Activated naive CD4-positive, alpha-beta T cell treated with anti-CD3 and anti-CD28 coated beads, Interleukin-2, amount 10 ng/mL, durations not matched to agents 7 days and 5 days (primary cell): ENCODE measurements around the gene PARD3B.

ENCODE experiments used
- CTCF ChIA-PET: fragments of 350-600 bp; sonication (Branson Sonifier 250); formaldehyde crosslinking; loops from one replicate; lab custom pipeline; 2021; ENCODE audit warnings: antibody characterized with exemption; lab: Charles Lee
- DNase-seq: peaks from one replicate; pipeline ENCODE4 v3.0.0-alpha.2; 2020
- H3K27ac Mint-ChIP-seq: one replicate; pipeline ENCODE4 v1.8.0; 2021; ENCODE audit warnings: mild to moderate bottlenecking, moderate library complexity, mixed read lengths
- H3K27me3 Mint-ChIP-seq: one replicate; pipeline ENCODE4 v1.8.0; 2021; ENCODE audit warnings: mild to moderate bottlenecking, mixed read lengths
- H3K36me3 Mint-ChIP-seq: one replicate; pipeline ENCODE4 v1.8.0; 2021; ENCODE audit warnings: mixed read lengths
- H3K4me1 Mint-ChIP-seq: one replicate; pipeline ENCODE4 v1.8.0; 2021; ENCODE audit warnings: mixed read lengths
- H3K4me3 Mint-ChIP-seq: one replicate; pipeline ENCODE4 v1.8.0; 2021; ENCODE audit warnings: mild to moderate bottlenecking, moderate library complexity, mixed read lengths
- H3K9me3 Mint-ChIP-seq: one replicate; pipeline ENCODE4 v1.8.0; 2021; ENCODE audit warnings: mixed read lengths

The PARD3B gene

GRCh38 chr2:204876311-204876710, 331.0 kb downstream of the PARD3B start:
- H3K36me3 Mint-ChIP-seq, result peaks cover 56% of the 10 kb centered on the region
- no peak for DNase-seq
- H3K9me3 Mint-ChIP-seq, result peaks cover 20% of the 10 kb centered on the region
- no peak overlapping the region for H3K4me3 Mint-ChIP-seq
- H3K27me3 Mint-ChIP-seq, result no peaks in the 10 kb centered on the region
- H3K27ac Mint-ChIP-seq, result peak overlapping the region; percentile 7
- peaks cover 90% of the 10 kb centered on the region for H3K4me1 Mint-ChIP-seq
- CTCF ChIA-PET, result no interaction called here

GRCh38 chr2:204877691-204878090, 332.4 kb downstream of the PARD3B start:
- Mint-ChIP-seq H3K36me3 (peaks cover 55% of the 10 kb centered on the region), H3K4me3 (no peak overlapping the region), H3K27ac (peak overlapping the region; percentile 88), H3K9me3 (peaks cover 20% of the 10 kb centered on the region), H3K4me1 (peaks cover 91% of the 10 kb centered on the region), H3K27me3 (no peaks in the 10 kb centered on the region)
- CTCF ChIA-PET, result interaction anchor here (0.6 to 1.0 kb wide), 2 partner anchors 14 to 802 kb away, joined by 3 read pairs; no protein-coding TSS in a partner anchor
- no peak for DNase-seq

- DNase-seq, result no peak
- Mint-ChIP-seq H3K4me3 (peak overlapping the region; percentile 66), H3K27me3 (no peaks in the 10 kb centered on the region), H3K36me3 (peaks cover 42% of the 10 kb centered on the region), H3K4me1 (peaks cover 82% of the 10 kb centered on the region), H3K9me3 (peaks cover 18% of the 10 kb centered on the region), H3K27ac (peak overlapping the region; percentile 96)
- CTCF ChIA-PET, result interaction anchor here (0.6 to 1.6 kb wide), 5 partner anchors 8 to 797 kb away, joined by 3 to 4 read pairs (median 3); no protein-coding TSS in a partner anchor
Measured at GRCh38 chr2:204880928-204881327, 335.7 kb downstream of the PARD3B start.

GRCh38 chr2:204881655-204882054, 336.4 kb downstream of the PARD3B start:
- H3K4me1 Mint-ChIP-seq, result peaks cover 77% of the 10 kb centered on the region
- peaks cover 39% of the 10 kb centered on the region for H3K36me3 Mint-ChIP-seq
- H3K9me3 Mint-ChIP-seq, result peaks cover 19% of the 10 kb centered on the region
- H3K4me3 Mint-ChIP-seq, result peak overlapping the region; percentile 66
- H3K27me3 Mint-ChIP-seq, result no peaks in the 10 kb centered on the region
- peak overlapping the region; percentile 96 for H3K27ac Mint-ChIP-seq
- CTCF ChIA-PET, result interaction anchor here (0.6 to 2.8 kb wide), 6 partner anchors 9 to 796 kb away, joined by 3 to 11 read pairs (median 4); no protein-coding TSS in a partner anchor
- peak; percentile 66 for DNase-seq

GRCh38 chr2:204885747-204886146, 340.5 kb downstream of the PARD3B start:
- no peak for DNase-seq
- no peak overlapping the region for H3K27ac Mint-ChIP-seq
- peaks cover 30% of the 10 kb centered on the region for H3K9me3 Mint-ChIP-seq
- H3K4me3 Mint-ChIP-seq, result no peak overlapping the region
- no peaks in the 10 kb centered on the region for H3K27me3 Mint-ChIP-seq
- CTCF ChIA-PET, result interaction anchor here (0.7 to 1.0 kb wide), 2 partner anchors 789 to 793 kb away, joined by 3 read pairs; no protein-coding TSS in a partner anchor
- H3K36me3 Mint-ChIP-seq, result peaks cover 29% of the 10 kb centered on the region
- peaks cover 46% of the 10 kb centered on the region for H3K4me1 Mint-ChIP-seq

GRCh38 chr2:204886713-204887112, 341.4 kb downstream of the PARD3B start:
- Mint-ChIP-seq H3K9me3 (peaks cover 30% of the 10 kb centered on the region), H3K4me3 (no peak overlapping the region), H3K4me1 (peaks cover 36% of the 10 kb centered on the region), H3K27ac (no peak overlapping the region), H3K27me3 (no peaks in the 10 kb centered on the region), H3K36me3 (peaks cover 27% of the 10 kb centered on the region)
- CTCF ChIA-PET, result no interaction called here
- no peak for DNase-seq

- Mint-ChIP-seq H3K27me3 (no peaks in the 10 kb centered on the region), H3K36me3 (peaks cover 27% of the 10 kb centered on the region), H3K27ac (no peak overlapping the region), H3K4me3 (no peak overlapping the region), H3K9me3 (peaks cover 30% of the 10 kb centered on the region), H3K4me1 (peaks cover 24% of the 10 kb centered on the region)
- CTCF ChIA-PET, result interaction anchor here (2.1 kb wide), 1 partner anchor 787 kb away, joined by 8 read pairs; no protein-coding TSS in a partner anchor
- DNase-seq, result no peak
Measured at GRCh38 chr2:204888222-204888621, 342.9 kb downstream of the PARD3B start.

GRCh38 chr2:204890680-204891079, 345.4 kb downstream of the PARD3B start:
- Mint-ChIP-seq H3K27ac (no peak overlapping the region), H3K9me3 (peaks cover 21% of the 10 kb centered on the region), H3K4me3 (no peak overlapping the region), H3K36me3 (peaks cover 19% of the 10 kb centered on the region), H3K4me1 (peaks cover 15% of the 10 kb centered on the region), H3K27me3 (no peaks in the 10 kb centered on the region)
- CTCF ChIA-PET, result interaction anchor here (0.6 to 1.3 kb wide), 3 partner anchors 10 to 157 kb away, joined by 3 to 4 read pairs (median 4); no protein-coding TSS in a partner anchor
- no peak for DNase-seq

- no peak for DNase-seq
- H3K27me3 Mint-ChIP-seq, result no peaks in the 10 kb centered on the region
- CTCF ChIA-PET, result interaction anchor here (1.2 to 1.3 kb wide), 3 partner anchors 11 to 156 kb away, joined by 3 to 4 read pairs (median 3); no protein-coding TSS in a partner anchor
- H3K4me3 Mint-ChIP-seq, result no peak overlapping the region
- H3K36me3 Mint-ChIP-seq, result peaks cover 23% of the 10 kb centered on the region
- H3K27ac Mint-ChIP-seq, result no peak overlapping the region
- peaks cover 17% of the 10 kb centered on the region for H3K9me3 Mint-ChIP-seq
- H3K4me1 Mint-ChIP-seq, result peaks cover 16% of the 10 kb centered on the region
Measured at GRCh38 chr2:204891739-204892138, 346.5 kb downstream of the PARD3B start.

GRCh38 chr2:204892506-204893255, 347.4 kb downstream of the PARD3B start:
- Mint-ChIP-seq H3K9me3 (peaks cover 18% of the 10 kb centered on the region), H3K27me3 (no peaks in the 10 kb centered on the region), H3K27ac (no peak overlapping the region), H3K4me1 (peaks cover 16% of the 10 kb centered on the region), H3K36me3 (peaks cover 26% of the 10 kb centered on the region), H3K4me3 (no peak overlapping the region)
- DNase-seq, result peak; percentile 22
- CTCF ChIA-PET, result interaction anchor here (1.2 kb wide), 1 partner anchor 15 kb away, joined by 3 read pairs; no protein-coding TSS in a partner anchor

GRCh38 chr2:204896146-204896545, 350.9 kb downstream of the PARD3B start:
- peaks cover 39% of the 10 kb centered on the region for H3K36me3 Mint-ChIP-seq
- no peak overlapping the region for H3K27ac Mint-ChIP-seq
- peaks cover 30% of the 10 kb centered on the region for H3K4me1 Mint-ChIP-seq
- CTCF ChIA-PET, result interaction anchor here (1.6 kb wide), 1 partner anchor 14 kb away, joined by 11 read pairs; no protein-coding TSS in a partner anchor
- H3K4me3 Mint-ChIP-seq, result no peak overlapping the region
- no peaks in the 10 kb centered on the region for H3K27me3 Mint-ChIP-seq
- H3K9me3 Mint-ChIP-seq, result peaks cover 26% of the 10 kb centered on the region
- no peak for DNase-seq

GRCh38 chr2:204897561-204897960, 352.3 kb downstream of the PARD3B start:
- H3K27ac Mint-ChIP-seq, result no peak overlapping the region
- H3K4me1 Mint-ChIP-seq, result peaks cover 32% of the 10 kb centered on the region
- H3K36me3 Mint-ChIP-seq, result peaks cover 42% of the 10 kb centered on the region
- peaks cover 29% of the 10 kb centered on the region for H3K9me3 Mint-ChIP-seq
- H3K27me3 Mint-ChIP-seq, result no peaks in the 10 kb centered on the region
- CTCF ChIA-PET, result interaction anchor here (0.8 kb wide), 1 partner anchor 10 kb away, joined by 3 read pairs; no protein-coding TSS in a partner anchor
- H3K4me3 Mint-ChIP-seq, result no peak overlapping the region
- DNase-seq, result no peak

- DNase-seq, result no peak
- H3K27ac Mint-ChIP-seq, result no peak overlapping the region
Measured at GRCh38 chr2:204898928-204899640, 353.8 kb downstream of the PARD3B start.

GRCh38 chr2:204899983-204900382, 354.7 kb downstream of the PARD3B start:
- H3K27ac Mint-ChIP-seq, result peak overlapping the region; percentile 71
- peaks cover 3% of the 10 kb centered on the region for H3K27me3 Mint-ChIP-seq
- H3K4me1 Mint-ChIP-seq, result peaks cover 41% of the 10 kb centered on the region
- CTCF ChIA-PET, result no interaction called here
- H3K36me3 Mint-ChIP-seq, result peaks cover 55% of the 10 kb centered on the region
- H3K4me3 Mint-ChIP-seq, result no peak overlapping the region
- DNase-seq, result no peak
- peaks cover 33% of the 10 kb centered on the region for H3K9me3 Mint-ChIP-seq

More at GRCh38 chr2:204898928-204899640, 353.8 kb downstream of the PARD3B start:
- CTCF ChIA-PET, result interaction anchor here (0.7 kb wide), 1 partner anchor 410 kb away, joined by 3 read pairs; no protein-coding TSS in a partner anchor
- Mint-ChIP-seq H3K9me3 (peaks cover 33% of the 10 kb centered on the region), H3K27me3 (no peaks in the 10 kb centered on the region), H3K36me3 (peaks cover 53% of the 10 kb centered on the region), H3K4me3 (no peak overlapping the region), H3K4me1 (peaks cover 38% of the 10 kb centered on the region)
